Ovary (tissue), 9 donors: ENCODE data around the gene PHF21A. TPM values are rescaled to one million over a fixed set of nuclear protein-coding genes. Genes with fewer than 3 reads are reported as not detected.

Experiments used
- DNase-seq, 5 donors: peaks; one replicate each; pipeline ENCODE4 v3.0.0-alpha.2; 2019 to 2020
- H3K27ac ChIP-seq, 2 donors: fragments of 200-600 bp; one replicate each; pipeline versions ENCODE4 v1.5.1 to v1.8.0; 2019 to 2022
- H3K27me3 ChIP-seq: fragments of 200-600 bp; one replicate; pipeline ENCODE4 v1.8.0; 2022
- H3K36me3 ChIP-seq: fragments of 200-600 bp; sonication (generic); one replicate; pipeline ENCODE4 v1.5.1; 2019
- H3K4me1 ChIP-seq: one replicate; pipeline ENCODE4 v1.8.1; 2013; ENCODE audit warnings: mild to moderate bottlenecking, moderate library complexity; ENCODE audit not compliant: insufficient read depth
- H3K4me3 ChIP-seq: fragments of 200-600 bp; sonication (generic); one replicate; pipeline ENCODE4 v1.5.1; 2017
- H3K9me3 ChIP-seq, 2 donors: fragments of 200-600 bp in 1 of 2; sonication (generic) in 1 of 2; one replicate each; pipeline versions ENCODE4 v1.5.1 to v1.8.1; 2013 to 2019; ENCODE audit warnings: mild to moderate bottlenecking in 1 of 2, moderate library complexity in 1 of 2
- EP300 ChIP-seq: sonication (generic); formaldehyde crosslinking; IDR thresholded peaks from one replicate; pipeline ENCODE4 v1.6.1; 2017; ENCODE audit warnings: antibody characterized with exemption
- POLR2A ChIP-seq: fragments of 450-650 bp; IDR thresholded peaks from one replicate; pipeline ENCODE4 v1.6.1; 2017; ENCODE audit warnings: antibody characterized with exemption, mild to moderate bottlenecking, moderate library complexity
- WGBS, 3 donors: extraction: QIAGEN DNeasy Blood & Tissue Kit in 1 of 3; methylation state at CpG; one replicate each; pipeline versions ENCODE4 v1.1.5 to v1.1.7; 2013 to 2017; 5-methylcytosine and 5-hydroxymethylcytosine counted together
- intact Hi-C, 4 donors: fragments of 100-400 bp; cut with DNase I; formaldehyde crosslinking; loops; one replicate each; pipeline versions ENCODE4 v1.11.0 to v1.15.1; 2022 to 2023
- polyA plus RNA-seq, 2 donors: library from polyadenylated mRNA; stranded (reverse); fragments of 200-250 nt in 1 of 2; fragments of 350-450 nt in 1 of 2; fragmentation: Illumina TruSeq in 1 of 2; extraction: RNeasy Lipid Tissue Mini Kit (QIAGEN cat#74804) in 1 of 2; gene quantifications; one replicate each; pipeline ENCODE4 v1.2.3, GENCODE V29; 2013 to 2014
- total RNA-seq, 7 donors: library from RNA; depleted of rRNA in 2 of 7; stranded (reverse); fragments of >200 nt in 2 of 7; fragmentation: NEBNext Ultra II Directional in 3 of 7; extraction: Animal tissue kit (Norgen Biotek cat#: 25700) in 3 of 7; gene quantifications; one replicate each; pipeline versions ENCODE4 v1.1.0 to v1.2.4, GENCODE V29; 2016 to 2023
- TF ChIP-seq, protein P1 (sequence below), 3 donors: fragments of 450-650 bp in 2 of 3; fragments of 200-600 bp in 1 of 3; IDR thresholded peaks; one replicate each; pipeline versions ENCODE4 v1.5.1 to v1.8.0; 2016 to 2022; ENCODE audit warnings: antibody characterized with exemption in 3 of 3, mild to moderate bottlenecking in 1 of 3
- donor health status: DM: no; HTN: no; CAD: no; lungs with moderate emphysema.
- donor health status: DM: no; HTN: no; CAD: no.
- donor health status: Bipolar disorder and iron deficiency.
- donor health status: DM: yes; HTN: yes; CAD: no.
- donor health status: DM: no; HTN: no; CAD: no.
- donor health status: DM: yes; HTN: yes; CAD: no.

The PHF21A gene
- total and polyA plus RNA-seq, 9 donors = 20.6 to 76.0 (median 58.2) TPM

DNA sequence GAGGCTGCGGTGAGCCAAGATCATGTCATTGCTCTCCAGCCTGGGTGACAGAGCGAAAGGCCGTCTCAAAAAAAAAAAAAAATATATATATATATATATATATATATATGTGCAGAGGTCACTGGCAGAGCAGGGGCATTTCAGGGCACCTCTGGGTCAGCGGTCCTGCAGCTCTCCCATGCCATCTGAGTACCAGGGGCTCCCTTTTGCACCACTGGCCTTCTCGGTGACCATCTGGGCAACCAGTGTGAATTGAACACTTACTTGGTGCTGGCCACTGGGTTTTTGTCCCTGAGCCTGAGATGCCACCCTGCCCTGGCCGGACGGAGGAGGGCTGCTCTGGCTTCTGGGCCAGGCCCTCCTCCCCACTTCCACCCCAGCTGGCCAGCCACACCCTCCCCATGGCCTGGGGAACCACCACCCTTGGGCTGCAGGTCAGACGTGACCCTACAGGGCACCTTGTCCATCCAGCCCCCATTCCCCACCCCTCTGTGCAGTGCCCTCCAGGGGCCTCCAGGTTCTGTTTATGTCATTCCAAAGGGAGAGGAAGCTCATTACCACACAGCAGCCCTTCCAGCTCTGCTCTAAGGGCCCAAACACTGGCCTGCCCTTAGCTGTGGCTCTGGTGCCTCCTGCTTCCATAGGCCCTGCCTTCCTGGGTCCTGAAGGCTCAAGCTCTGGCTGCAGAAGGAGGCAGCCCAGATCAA, 225.5 kb downstream of the PHF21A start:
- Histone ChIP-seq H3K4me3 (no peak overlapping the region), H3K27ac (no peak overlapping the region), H3K9me3 (no peaks in the 10 kb centered on the region), H3K36me3 (no peaks in the 10 kb centered on the region), H3K4me1 (peaks cover 4% of the 10 kb centered on the region), H3K27me3 (no peaks in the 10 kb centered on the region)
- WGBS, 3 donors = 92 to 96% (median 95%) methylated on average over 8 of the region's 8 CpGs
- DNase-seq = no peak
- intact Hi-C loops = no loop called here
- TF ChIP-seq EP300 = no peak
- TF ChIP-seq, protein P1, sequence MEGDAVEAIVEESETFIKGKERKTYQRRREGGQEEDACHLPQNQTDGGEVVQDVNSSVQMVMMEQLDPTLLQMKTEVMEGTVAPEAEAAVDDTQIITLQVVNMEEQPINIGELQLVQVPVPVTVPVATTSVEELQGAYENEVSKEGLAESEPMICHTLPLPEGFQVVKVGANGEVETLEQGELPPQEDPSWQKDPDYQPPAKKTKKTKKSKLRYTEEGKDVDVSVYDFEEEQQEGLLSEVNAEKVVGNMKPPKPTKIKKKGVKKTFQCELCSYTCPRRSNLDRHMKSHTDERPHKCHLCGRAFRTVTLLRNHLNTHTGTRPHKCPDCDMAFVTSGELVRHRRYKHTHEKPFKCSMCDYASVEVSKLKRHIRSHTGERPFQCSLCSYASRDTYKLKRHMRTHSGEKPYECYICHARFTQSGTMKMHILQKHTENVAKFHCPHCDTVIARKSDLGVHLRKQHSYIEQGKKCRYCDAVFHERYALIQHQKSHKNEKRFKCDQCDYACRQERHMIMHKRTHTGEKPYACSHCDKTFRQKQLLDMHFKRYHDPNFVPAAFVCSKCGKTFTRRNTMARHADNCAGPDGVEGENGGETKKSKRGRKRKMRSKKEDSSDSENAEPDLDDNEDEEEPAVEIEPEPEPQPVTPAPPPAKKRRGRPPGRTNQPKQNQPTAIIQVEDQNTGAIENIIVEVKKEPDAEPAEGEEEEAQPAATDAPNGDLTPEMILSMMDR (IDR thresholded peaks at IDR 0.05) = no peak
- TF ChIP-seq POLR2A = no peak

- H3K4me3 ChIP-seq = no peak overlapping the region
- no peak for TF ChIP-seq POLR2A
- TF ChIP-seq, protein P1 (IDR thresholded peaks at IDR 0.05) = no peak
- no peak for TF ChIP-seq EP300
- H3K9me3 ChIP-seq = no peaks in the 10 kb centered on the region
- peaks cover 3% of the 10 kb centered on the region for H3K4me1 ChIP-seq
- H3K27ac ChIP-seq = no peak overlapping the region
- intact Hi-C loops = no loop called here
- H3K36me3 ChIP-seq = no peaks in the 10 kb centered on the region
- WGBS, 3 donors = 83 to 90% (median 86%) methylated on average over 6 of the region's 6 CpGs
- no peaks in the 10 kb centered on the region for H3K27me3 ChIP-seq
- DNase-seq = no peak
Measured at GRCh38 chr11:45894555-45895247, 226.6 kb downstream of the PHF21A start.

GRCh38 chr11:45892856-45893255, 228.4 kb downstream of the PHF21A start:
- Histone ChIP-seq H3K36me3 (no peaks in the 10 kb centered on the region), H3K27me3 (no peaks in the 10 kb centered on the region), H3K9me3 (no peaks in the 10 kb centered on the region), H3K4me1 (no peaks in the 10 kb centered on the region), H3K27ac (no peak overlapping the region), H3K4me3 (no peak overlapping the region)
- intact Hi-C loops = no loop called here
- TF ChIP-seq POLR2A = no peak
- TF ChIP-seq, protein P1 (IDR thresholded peaks at IDR 0.05) = no peak
- no peak for TF ChIP-seq EP300
- no peak for DNase-seq
- WGBS, 3 donors = 75 to 79% (median 76%) methylated on average over 5 of the region's 5 CpGs

- no peak overlapping the region for H3K27ac ChIP-seq
- intact Hi-C loops = no loop called here
- H3K4me3 ChIP-seq = no peak overlapping the region
- DNase-seq = peak in 1 of 5 donors; percentile 16
- no peaks in the 10 kb centered on the region for H3K36me3 ChIP-seq
- TF ChIP-seq EP300 = no peak
- TF ChIP-seq, protein P1 (IDR thresholded peaks at IDR 0.05) = no peak
- TF ChIP-seq POLR2A = no peak
- WGBS, 3 donors = 76 to 84% (median 81%) methylated on average over 9 of the region's 9 CpGs
- no peaks in the 10 kb centered on the region for H3K4me1 ChIP-seq
- H3K27me3 ChIP-seq = no peaks in the 10 kb centered on the region
- no peaks in the 10 kb centered on the region for H3K9me3 ChIP-seq
Measured at GRCh38 chr11:45890886-45891550, 230.2 kb downstream of the PHF21A start.
